SK-N-SH (cell line): ENCODE data around the gene HK2. TPM values are rescaled to one million over a fixed set of nuclear protein-coding genes. Genes with fewer than 3 reads are reported as not detected.
A peak's percentile ranks its signal among the peaks of the same experiment; 100 is the strongest.

Experiments
- CTCF ChIA-PET: fragments of 300-600, 350-600 bp; formaldehyde crosslinking; extraction: SDS; loops from one replicate; lab custom pipeline; 2021; lab: Yijun Ruan, JAX
- POLR2A ChIA-PET: fragments of 350-600 bp; sonication (Branson Sonifier 250); formaldehyde crosslinking; extraction: SDS; loops from one replicate; lab custom pipeline; 2020; ENCODE audit warnings: antibody characterized with exemption, inconsistent platforms; lab: Yijun Ruan, JAX
- DNase-seq: peaks from one replicate; pipeline ENCODE4 v3.0.0; 2012
- H2AFZ ChIP-seq: fragments of 200-600 bp; sonication (generic); 2 replicates; pipeline ENCODE4 v1.8.1; 2016; ENCODE audit warnings: antibody characterized with exemption, mild to moderate bottlenecking, low read depth
- H3F3A ChIP-seq: fragments of 200-600 bp; sonication (generic); replicated peaks from 2 replicates; pipeline ENCODE3; 2016; ENCODE audit warnings: antibody characterized with exemption, mild to moderate bottlenecking; ENCODE audit not compliant: insufficient read depth
- H3K27ac ChIP-seq, 2 experiments: fragments of 200-500 bp in 1 of 2; fragments of 200-600 bp in 1 of 2; sonication (Bioruptor generic) in 1 of 2; sonication (generic), shearing (Covaris generic) in 1 of 2; 2 replicates each; pipeline versions ENCODE4 v1.5.1 to v1.6.1; 2014 to 2016; ENCODE audit warnings: low read depth in 2 of 2, inconsistent platforms in 1 of 2, low read length in 1 of 2, mild to moderate bottlenecking in 1 of 2, mixed read lengths in 1 of 2
- H3K27me3 ChIP-seq: fragments of 200-600 bp; sonication (generic), shearing (Covaris generic); 2 replicates; pipeline ENCODE4 v1.6.1; 2016; ENCODE audit warnings: mixed run types; ENCODE audit not compliant: insufficient read depth
- H3K36me3 ChIP-seq, 2 experiments: fragments of 200-500 bp in 1 of 2; fragments of 200-600 bp in 1 of 2; sonication (Bioruptor generic) in 1 of 2; sonication (generic) in 1 of 2; replicated peaks in 1 of 2; 2 replicates each; pipeline versions ENCODE3 to v1.5.1; 2014 to 2016; ENCODE audit warnings: low read length in 1 of 2, mild to moderate bottlenecking in 1 of 2; ENCODE audit not compliant: insufficient read depth in 2 of 2, control insufficient read depth in 1 of 2
- H3K4me1 ChIP-seq, 2 experiments: fragments of 200-500 bp in 1 of 2; fragments of 200-600 bp in 1 of 2; sonication (Bioruptor generic) in 1 of 2; sonication (generic), shearing (Covaris generic) in 1 of 2; 2 replicates each; pipeline versions ENCODE4 v1.5.1 to v1.6.1; 2014 to 2016; ENCODE audit warnings: low read depth in 1 of 2, low read length in 1 of 2, mixed run types in 1 of 2; ENCODE audit not compliant: insufficient read depth in 2 of 2, control insufficient read depth in 1 of 2
- H3K4me2 ChIP-seq: fragments of 200-600 bp; sonication (generic), shearing (Covaris generic); 2 replicates; pipeline ENCODE4 v1.6.1; 2017; ENCODE audit warnings: mixed run types
- H3K4me3 ChIP-seq, 2 experiments: fragments of 200-500 bp in 1 of 2; fragments of 200-600 bp in 1 of 2; sonication (Bioruptor generic) in 1 of 2; sonication (generic), shearing (Covaris generic) in 1 of 2; 2 replicates each; pipeline versions ENCODE4 v1.5.1 to v1.8.1; 2014 to 2016; ENCODE audit warnings: low read depth in 2 of 2, inconsistent platforms in 1 of 2, low read length in 1 of 2, mild to moderate bottlenecking in 1 of 2, mixed read lengths in 1 of 2, moderate library complexity in 1 of 2
- H3K79me2 ChIP-seq: fragments of 200-600 bp; sonication (generic); 2 replicates; pipeline ENCODE4 v1.8.1; 2017; ENCODE audit warnings: mild to moderate bottlenecking; ENCODE audit not compliant: insufficient read depth
- H3K9ac ChIP-seq: fragments of 200-600 bp; sonication (generic); 2 replicates; pipeline ENCODE4 v1.6.1; 2017; ENCODE audit warnings: mixed run types
- H3K9me2 ChIP-seq: fragments of 200-600 bp; sonication (generic); 2 replicates; pipeline ENCODE4 v1.6.1; 2017; ENCODE audit warnings: mixed run types
- H3K9me3 ChIP-seq: fragments of 200-600 bp; sonication (generic); 2 replicates; pipeline ENCODE4 v1.6.1; 2017; ENCODE audit warnings: mixed run types, mild to moderate bottlenecking, moderate library complexity
- H4K20me1 ChIP-seq: fragments of 200-600 bp; sonication (generic); 2 replicates; pipeline ENCODE4 v1.6.1; 2017; ENCODE audit warnings: mild to moderate bottlenecking, mixed run types; ENCODE audit not compliant: insufficient read depth
- CHD2 ChIP-seq: fragments of 150-350 bp; IDR thresholded peaks from 2 replicates; pipeline ENCODE4 v1.6.1; 2018; ENCODE audit warnings: low read length; ENCODE audit not compliant: partially characterized antibody
- EP300 ChIP-seq, 2 experiments: IDR thresholded peaks; 2 replicates each; pipeline versions ENCODE4 v1.4.0 to v1.6.1; 2012; ENCODE audit warnings: borderline replicate concordance in 1 of 2, low read depth in 1 of 2, low read length in 1 of 2
- EZH2phosphoT487 ChIP-seq: fragments of 200-600 bp; sonication (generic); IDR thresholded peaks from 2 replicates; pipeline ENCODE4 v1.6.1; 2017; ENCODE audit warnings: low read depth, mixed run types, mild to moderate bottlenecking, antibody characterized with exemption, moderate library complexity, borderline replicate concordance
- FOXJ3 ChIP-seq: sonication (generic); formaldehyde crosslinking; IDR thresholded peaks from 2 replicates; pipeline ENCODE4 v1.5.1; 2020; ENCODE audit warnings: mild to moderate bottlenecking, missing genetic modification reagents
- GABPA ChIP-seq: IDR thresholded peaks from 2 replicates; pipeline ENCODE4 v1.4.0; 2012; ENCODE audit warnings: low read depth, mild to moderate bottlenecking
- GATA2 ChIP-seq: sonication (generic); formaldehyde crosslinking; IDR thresholded peaks from 2 replicates; pipeline ENCODE4 v1.5.0; 2020; ENCODE audit warnings: mild to moderate bottlenecking, missing genetic modification reagents
- JUND ChIP-seq: IDR thresholded peaks from 2 replicates; pipeline ENCODE4 v1.4.0; 2012
- NFIC ChIP-seq: IDR thresholded peaks from 2 replicates; pipeline ENCODE4 v1.4.0; 2012; ENCODE audit warnings: borderline replicate concordance
- POLR2AphosphoS5 ChIP-seq: IDR thresholded peaks from 2 replicates; pipeline ENCODE4 v1.6.1; 2012; ENCODE audit warnings: low read depth, low read length
- RAD21 ChIP-seq: IDR thresholded peaks from 2 replicates; pipeline ENCODE4 v1.6.1; 2012; ENCODE audit warnings: mild to moderate bottlenecking, low read length
- RXRA ChIP-seq: IDR thresholded peaks from 2 replicates; pipeline ENCODE4 v1.4.0; 2012; ENCODE audit warnings: low read depth, mild to moderate bottlenecking, borderline replicate concordance
- SIN3A ChIP-seq: IDR thresholded peaks from 2 replicates; pipeline ENCODE4 v1.6.1; 2012; ENCODE audit warnings: low read depth, mild to moderate bottlenecking, low read length, moderate library complexity, borderline replicate concordance
- SMC3 ChIP-seq: IDR thresholded peaks from 2 replicates; pipeline ENCODE4 v1.6.1; 2012; ENCODE audit warnings: low read depth, low read length, improper control_type of control experiment
- TAF1 ChIP-seq: IDR thresholded peaks from 2 replicates; pipeline ENCODE4 v1.6.1; 2012; ENCODE audit warnings: low read depth, mild to moderate bottlenecking, low read length, moderate library complexity, borderline replicate concordance
- WGBS: methylation state at CpG from one replicate; pipeline ENCODE4 v1.1.6; 2017; ENCODE audit warnings: low lambda C conversion rate; 5-methylcytosine and 5-hydroxymethylcytosine counted together
- polyA plus RNA-seq, 3 experiments: library from polyadenylated mRNA; depleted of rRNA; stranded (reverse); fragments of >200 nt; gene quantifications; 2 replicates each; pipeline ENCODE4 v1.2.3, GENCODE V29; 2012
- TF ChIP-seq, protein P1 (sequence below): IDR thresholded peaks from 2 replicates; pipeline ENCODE4; 2012
- TF ChIP-seq, protein P2 (sequence below): fragments of 200-600 bp; sonication (generic); IDR thresholded peaks from 2 replicates; pipeline ENCODE4 v1.6.1; 2017; ENCODE audit warnings: antibody characterized with exemption, mild to moderate bottlenecking, moderate library complexity
- TF ChIP-seq, protein P3 (sequence below): fragments of 150-350 bp; IDR thresholded peaks from 2 replicates; pipeline ENCODE4 v1.6.1; 2017; ENCODE audit warnings: antibody characterized with exemption, low read length, low read depth, borderline replicate concordance
- TF ChIP-seq, protein P4 (sequence below): fragments of 150-350 bp; IDR thresholded peaks from 2 replicates; pipeline ENCODE4 v1.6.1; 2016; ENCODE audit warnings: mild to moderate bottlenecking, low read depth, low read length

HK2 gene
- polyA plus RNA-seq, 1 of the 3 experiments (the other 2 are of a cell fraction), result 13.5 TPM

DNA sequence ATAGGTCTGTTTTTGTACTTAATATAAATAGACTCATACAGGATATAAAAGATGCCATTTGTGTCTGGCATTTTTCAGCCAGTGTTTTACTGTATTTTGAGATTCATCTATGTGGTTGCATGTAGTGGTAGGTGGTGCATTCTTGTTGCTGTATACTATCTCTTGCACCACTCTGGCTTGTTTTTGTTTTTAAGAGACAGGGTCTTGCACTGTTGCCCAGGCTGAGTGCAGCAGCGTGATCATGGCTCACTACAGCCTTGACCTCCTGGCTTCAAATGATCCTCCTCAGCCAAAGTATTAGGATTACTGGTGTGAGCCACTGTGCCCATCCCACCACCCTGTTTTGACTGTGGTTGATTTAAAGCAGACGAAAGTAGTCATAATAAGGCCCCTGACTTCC, 12.6 kb downstream of the HK2 start (continued):
- TF ChIP-seq, protein P1, sequence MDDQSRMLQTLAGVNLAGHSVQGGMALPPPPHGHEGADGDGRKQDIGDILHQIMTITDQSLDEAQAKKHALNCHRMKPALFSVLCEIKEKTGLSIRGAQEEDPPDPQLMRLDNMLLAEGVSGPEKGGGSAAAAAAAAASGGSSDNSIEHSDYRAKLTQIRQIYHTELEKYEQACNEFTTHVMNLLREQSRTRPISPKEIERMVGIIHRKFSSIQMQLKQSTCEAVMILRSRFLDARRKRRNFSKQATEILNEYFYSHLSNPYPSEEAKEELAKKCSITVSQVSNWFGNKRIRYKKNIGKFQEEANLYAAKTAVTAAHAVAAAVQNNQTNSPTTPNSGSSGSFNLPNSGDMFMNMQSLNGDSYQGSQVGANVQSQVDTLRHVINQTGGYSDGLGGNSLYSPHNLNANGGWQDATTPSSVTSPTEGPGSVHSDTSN, result no peak
- TF ChIP-seq EP300 (IDR thresholded peaks at IDR 0.05; ENCODE audit: borderline replicate concordance in 1 of 2, low read depth in 1 of 2, low read length in 1 of 2) (no peak), FOXJ3 (CRISPR knock-in tag) (no peak), NFIC (no peak), JUND (no peak)

DNA sequence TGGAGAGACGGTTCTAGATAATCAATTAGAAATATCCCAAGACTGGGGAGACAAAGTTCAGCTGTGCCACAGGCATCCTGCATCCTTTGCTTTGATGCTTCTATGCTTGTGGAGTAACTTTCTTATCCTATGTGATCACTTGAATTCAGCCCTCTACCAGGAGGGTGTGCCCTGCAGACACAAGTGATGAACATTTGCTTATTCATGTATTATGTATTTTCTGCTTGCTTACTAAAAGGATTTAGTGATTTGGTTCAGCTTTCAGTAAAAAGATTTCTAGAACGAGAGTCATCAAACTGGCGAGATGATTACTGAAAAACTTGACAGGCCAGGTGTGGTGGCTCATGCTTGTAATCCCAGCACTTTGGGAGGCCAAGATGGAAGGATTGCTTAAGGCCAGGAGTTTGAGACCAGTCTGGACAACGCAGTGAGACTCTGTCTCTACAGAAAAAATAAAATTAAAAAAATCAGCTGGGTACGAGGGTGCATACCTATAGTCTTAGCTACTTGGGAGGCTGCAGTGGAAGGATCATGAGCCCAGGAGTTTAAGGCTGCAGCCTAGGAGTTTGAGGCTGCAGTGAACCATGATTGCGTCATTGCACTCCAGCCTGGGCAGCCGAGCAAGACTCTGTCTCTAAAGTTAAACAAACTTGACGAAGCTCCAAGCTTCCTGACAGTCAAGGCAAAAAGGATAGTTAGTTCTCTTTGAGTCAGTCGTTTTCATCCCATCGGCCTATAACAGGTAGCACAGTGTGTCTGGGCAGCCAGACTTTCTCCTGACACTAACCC, 13.3 kb downstream of the HK2 start:
- Histone ChIP-seq H3K4me3 (no peak overlapping the region), H3K9me2 (no peaks in the 10 kb centered on the region), H3K27me3 (no peaks in the 10 kb centered on the region), H3K79me2 (peaks cover 22% of the 10 kb centered on the region; the same call in 1 of the 2 replicates), H3K9me3 (no peaks in the 10 kb centered on the region), H3F3A (peaks cover 33% of the 10 kb centered on the region), H3K27ac (peak overlapping the region in 1 of 2 experiments; percentile 94; a peak in 3 of 4 replicates), H3K9ac (no peak overlapping the region), H3K36me3 (no peaks in the 10 kb centered on the region), H3K4me1 (peaks cover 55 to 71% of the 10 kb centered on the region in 2 experiments), H3K4me2 (peak overlapping the region; percentile 65; the same call in 1 of the 2 replicates), H4K20me1 (no peaks in the 10 kb centered on the region), H2AFZ (no peak overlapping the region)
- 96% methylated on average over 8 of the region's 10 CpGs for WGBS
- ChIA-PET POLR2A (no interaction called here), CTCF (interaction anchor here (0.6 to 4.6 kb wide), 8 partner anchors 10 to 605 kb away, joined by 3 to 18 read pairs (median 4); partner anchors contain the start of gene HK2)
- no peak for DNase-seq
- no peak for TF ChIP-seq EZH2phosphoT487
- TF ChIP-seq RXRA, result no peak
- TF ChIP-seq POLR2AphosphoS5, result no peak
- no peak for TF ChIP-seq SMC3
- no peak for TF ChIP-seq RAD21
- no peak for TF ChIP-seq EP300 (IDR thresholded peaks at IDR 0.05; ENCODE audit: borderline replicate concordance in 1 of 2, low read depth in 1 of 2, low read length in 1 of 2)
- no peak for TF ChIP-seq TAF1
- TF ChIP-seq, protein P2, sequence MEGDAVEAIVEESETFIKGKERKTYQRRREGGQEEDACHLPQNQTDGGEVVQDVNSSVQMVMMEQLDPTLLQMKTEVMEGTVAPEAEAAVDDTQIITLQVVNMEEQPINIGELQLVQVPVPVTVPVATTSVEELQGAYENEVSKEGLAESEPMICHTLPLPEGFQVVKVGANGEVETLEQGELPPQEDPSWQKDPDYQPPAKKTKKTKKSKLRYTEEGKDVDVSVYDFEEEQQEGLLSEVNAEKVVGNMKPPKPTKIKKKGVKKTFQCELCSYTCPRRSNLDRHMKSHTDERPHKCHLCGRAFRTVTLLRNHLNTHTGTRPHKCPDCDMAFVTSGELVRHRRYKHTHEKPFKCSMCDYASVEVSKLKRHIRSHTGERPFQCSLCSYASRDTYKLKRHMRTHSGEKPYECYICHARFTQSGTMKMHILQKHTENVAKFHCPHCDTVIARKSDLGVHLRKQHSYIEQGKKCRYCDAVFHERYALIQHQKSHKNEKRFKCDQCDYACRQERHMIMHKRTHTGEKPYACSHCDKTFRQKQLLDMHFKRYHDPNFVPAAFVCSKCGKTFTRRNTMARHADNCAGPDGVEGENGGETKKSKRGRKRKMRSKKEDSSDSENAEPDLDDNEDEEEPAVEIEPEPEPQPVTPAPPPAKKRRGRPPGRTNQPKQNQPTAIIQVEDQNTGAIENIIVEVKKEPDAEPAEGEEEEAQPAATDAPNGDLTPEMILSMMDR, result no peak
- TF ChIP-seq SIN3A, result no peak
- TF ChIP-seq GABPA, result no peak
- no peak for TF ChIP-seq GATA2 (CRISPR knock-in tag)
- no peak for TF ChIP-seq FOXJ3 (CRISPR knock-in tag)
- TF ChIP-seq CHD2, result no peak
- TF ChIP-seq NFIC, result no peak
- TF ChIP-seq, protein P3, sequence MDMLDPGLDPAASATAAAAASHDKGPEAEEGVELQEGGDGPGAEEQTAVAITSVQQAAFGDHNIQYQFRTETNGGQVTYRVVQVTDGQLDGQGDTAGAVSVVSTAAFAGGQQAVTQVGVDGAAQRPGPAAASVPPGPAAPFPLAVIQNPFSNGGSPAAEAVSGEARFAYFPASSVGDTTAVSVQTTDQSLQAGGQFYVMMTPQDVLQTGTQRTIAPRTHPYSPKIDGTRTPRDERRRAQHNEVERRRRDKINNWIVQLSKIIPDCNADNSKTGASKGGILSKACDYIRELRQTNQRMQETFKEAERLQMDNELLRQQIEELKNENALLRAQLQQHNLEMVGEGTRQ, result no peak
- TF ChIP-seq, protein P4, sequence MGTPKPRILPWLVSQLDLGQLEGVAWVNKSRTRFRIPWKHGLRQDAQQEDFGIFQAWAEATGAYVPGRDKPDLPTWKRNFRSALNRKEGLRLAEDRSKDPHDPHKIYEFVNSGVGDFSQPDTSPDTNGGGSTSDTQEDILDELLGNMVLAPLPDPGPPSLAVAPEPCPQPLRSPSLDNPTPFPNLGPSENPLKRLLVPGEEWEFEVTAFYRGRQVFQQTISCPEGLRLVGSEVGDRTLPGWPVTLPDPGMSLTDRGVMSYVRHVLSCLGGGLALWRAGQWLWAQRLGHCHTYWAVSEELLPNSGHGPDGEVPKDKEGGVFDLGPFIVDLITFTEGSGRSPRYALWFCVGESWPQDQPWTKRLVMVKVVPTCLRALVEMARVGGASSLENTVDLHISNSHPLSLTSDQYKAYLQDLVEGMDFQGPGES, result no peak
